ENCODE data around the gene PRPS1.

GRCh38 chrX:107602694-107603239 lies 25.5 kb upstream of the PRPS1 start:
- TF ChIP-seq RARB (CRISPR knock-in tag; IDR thresholded peaks at IDR 0.05) = no peak
- TF ChIP-seq CSRNP3 (CRISPR knock-in tag; IDR thresholded peaks at IDR 0.05) = no peak
- TF ChIP-seq OSR1 (CRISPR knock-in tag; IDR thresholded peaks at IDR 0.05) = no peak
- TF ChIP-seq ARNTL (CRISPR knock-in tag; IDR thresholded peaks at IDR 0.05; ENCODE audit: borderline replicate concordance, low read depth) = no peak
- TF ChIP-seq CREB5 (CRISPR knock-in tag; IDR thresholded peaks at IDR 0.05; ENCODE audit: low read depth) = no peak
- TF ChIP-seq ZFP3 (CRISPR knock-in tag; IDR thresholded peaks at IDR 0.05) = no peak
- TF ChIP-seq PATZ1 (CRISPR knock-in tag; IDR thresholded peaks at IDR 0.05; ENCODE audit: borderline replicate concordance) = no peak
- TF ChIP-seq TOX (CRISPR knock-in tag; IDR thresholded peaks at IDR 0.05; ENCODE audit: borderline replicate concordance) = no peak
- TF ChIP-seq ZNF70 (CRISPR knock-in tag; IDR thresholded peaks at IDR 0.05) = no peak
